ENCODE measurements around the gene PPP2R2B. TPM values are rescaled to one million over a fixed set of nuclear protein-coding genes. Genes with fewer than 3 reads are reported as not detected.

Gene PPP2R2B
- total RNA-seq, 1 experiment from 2014 or later, result not detected

DNA sequence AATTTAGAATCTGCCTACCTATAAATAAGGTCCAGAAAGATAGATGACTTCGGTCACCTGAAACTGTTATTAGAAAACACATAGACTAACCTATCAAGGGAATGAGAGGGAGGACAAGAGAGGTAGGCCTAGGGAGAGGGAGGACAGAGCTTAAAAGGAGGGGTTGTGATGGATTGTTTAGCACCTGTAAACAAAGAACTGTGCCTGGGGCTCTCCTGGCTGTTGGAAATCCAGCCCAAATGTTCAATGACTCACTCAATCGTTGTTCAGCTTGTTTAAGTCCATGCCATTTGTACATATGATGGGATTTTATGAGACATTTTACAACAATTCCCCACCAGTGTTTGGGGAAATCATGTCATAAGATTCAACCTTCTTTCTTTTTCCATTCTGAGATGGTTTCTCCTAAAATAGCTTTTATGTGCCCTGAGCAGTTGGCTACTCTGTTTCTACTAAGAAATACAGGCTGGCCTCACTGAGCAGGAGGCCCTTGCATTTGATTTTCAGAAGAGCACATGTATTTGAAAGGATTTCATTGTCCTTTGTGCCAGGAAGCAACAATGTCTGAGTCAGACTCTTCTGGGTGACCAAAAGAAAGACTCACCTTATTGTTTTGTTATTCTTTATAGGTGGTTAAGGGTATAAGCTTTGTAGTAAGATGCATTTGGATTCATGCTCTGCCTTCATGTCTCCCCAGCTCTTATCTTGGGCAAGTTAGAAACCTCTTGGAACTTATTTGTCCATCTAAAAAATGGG lies 314.4 kb downstream of the PPP2R2B start:
- BruUV-seq (replicated peaks), result no TSS peak
- ChIA-PET CTCF (no interaction called here), POLR2A (ENCODE audit: unreplicated experiment) (no interaction called here)
- Histone ChIP-seq H3F3A (ENCODE audit: low read length, unreplicated experiment) (no peaks in the 10 kb centered on the region), H3K4me1 (ENCODE audit: insufficient read depth, low read length) (peaks cover 22% of the 10 kb centered on the region), H3K9me2 (replicated peaks; ENCODE audit: low read length) (no peaks in the 10 kb centered on the region), H3K27me3 (ENCODE audit: low read length) (no peaks in the 10 kb centered on the region), H3K27ac (ENCODE audit: low read length) (peak overlapping the region; percentile 80), H3K4me3 (ENCODE audit: low read length) (no peak overlapping the region), H4K20me1 (ENCODE audit: low read length) (no peaks in the 10 kb centered on the region), H3K4me2 (ENCODE audit: low read length) (peak overlapping the region; percentile 8; the same call in 1 of the 2 replicates), H3K9me3 (ENCODE audit: low read length) (no peaks in the 10 kb centered on the region), H3K9ac (ENCODE audit: low read length) (no peak overlapping the region), H3K79me2 (ENCODE audit: low read length) (no peaks in the 10 kb centered on the region), H3K36me3 (ENCODE audit: low read depth, low read length) (no peaks in the 10 kb centered on the region), H2AFZ (ENCODE audit: low read length) (peak overlapping the region; percentile 52)
- TF ChIP-seq, protein P1, sequence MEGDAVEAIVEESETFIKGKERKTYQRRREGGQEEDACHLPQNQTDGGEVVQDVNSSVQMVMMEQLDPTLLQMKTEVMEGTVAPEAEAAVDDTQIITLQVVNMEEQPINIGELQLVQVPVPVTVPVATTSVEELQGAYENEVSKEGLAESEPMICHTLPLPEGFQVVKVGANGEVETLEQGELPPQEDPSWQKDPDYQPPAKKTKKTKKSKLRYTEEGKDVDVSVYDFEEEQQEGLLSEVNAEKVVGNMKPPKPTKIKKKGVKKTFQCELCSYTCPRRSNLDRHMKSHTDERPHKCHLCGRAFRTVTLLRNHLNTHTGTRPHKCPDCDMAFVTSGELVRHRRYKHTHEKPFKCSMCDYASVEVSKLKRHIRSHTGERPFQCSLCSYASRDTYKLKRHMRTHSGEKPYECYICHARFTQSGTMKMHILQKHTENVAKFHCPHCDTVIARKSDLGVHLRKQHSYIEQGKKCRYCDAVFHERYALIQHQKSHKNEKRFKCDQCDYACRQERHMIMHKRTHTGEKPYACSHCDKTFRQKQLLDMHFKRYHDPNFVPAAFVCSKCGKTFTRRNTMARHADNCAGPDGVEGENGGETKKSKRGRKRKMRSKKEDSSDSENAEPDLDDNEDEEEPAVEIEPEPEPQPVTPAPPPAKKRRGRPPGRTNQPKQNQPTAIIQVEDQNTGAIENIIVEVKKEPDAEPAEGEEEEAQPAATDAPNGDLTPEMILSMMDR (conservative IDR thresholded peaks at IDR 0.05; ENCODE audit: low read depth, low read length), result no peak
- TF ChIP-seq EZH2 (IDR thresholded peaks at IDR 0.05; ENCODE audit: low read length, unreplicated experiment) (no peak), EZH2phosphoT487 (IDR thresholded peaks at IDR 0.05; ENCODE audit: borderline replicate concordance, low read length) (no peak)
- DNase-seq, result peak; percentile 90
- intact Hi-C loops (cut with micrococcal nuclease), result loop anchor here (2.0 kb wide), 1 partner anchor 21 kb away; no protein-coding TSS in a partner anchor
- ATAC-seq, result peak; percentile 74

DNA sequence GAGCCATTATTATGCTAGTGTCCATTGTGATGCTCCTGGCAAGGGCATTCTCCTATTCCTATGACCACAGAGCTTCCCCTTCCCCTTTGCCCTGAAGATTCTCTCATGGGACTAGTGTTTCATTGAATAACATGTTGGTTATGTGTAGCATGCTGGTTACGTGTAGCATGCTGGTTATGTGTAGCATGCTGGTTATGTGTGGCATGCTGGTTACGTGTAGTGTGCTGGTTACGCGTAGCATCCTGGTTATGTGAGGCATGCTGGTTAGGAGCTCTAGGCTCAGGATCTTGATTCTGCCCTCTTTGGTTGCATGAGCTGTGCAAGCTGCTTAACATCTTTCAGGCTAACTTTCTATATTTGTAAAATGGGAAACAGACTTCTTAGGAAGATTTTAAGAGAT lies 316.1 kb downstream of the PPP2R2B start:
- H3K27ac ChIP-seq (ENCODE audit: low read length), result no peak overlapping the region
- ChIA-PET POLR2A (ENCODE audit: unreplicated experiment) (interaction anchor here (0.5 kb wide), 1 partner anchor 10 kb away, joined by 38 read pairs; no protein-coding TSS in a partner anchor), CTCF (no interaction called here)
- no TSS peak for BruUV-seq (replicated peaks)
- H2AFZ ChIP-seq (ENCODE audit: low read length), result no peak overlapping the region
- H3K4me1 ChIP-seq (ENCODE audit: insufficient read depth, low read length), result peaks cover 22% of the 10 kb centered on the region
- no peaks in the 10 kb centered on the region for H3K9me3 ChIP-seq (ENCODE audit: low read length)
- intact Hi-C loops (cut with micrococcal nuclease), result no loop called here
- no peak overlapping the region for H3K9ac ChIP-seq (ENCODE audit: low read length)
- DNase-seq (no peak), ATAC-seq (no peak)
- TF ChIP-seq, protein P1 (conservative IDR thresholded peaks at IDR 0.05; ENCODE audit: low read depth, low read length), result no peak
- TF ChIP-seq EZH2 (IDR thresholded peaks at IDR 0.05; ENCODE audit: low read length, unreplicated experiment), result no peak
- no peak for TF ChIP-seq EZH2phosphoT487 (IDR thresholded peaks at IDR 0.05; ENCODE audit: borderline replicate concordance, low read length)
- H3K4me2 ChIP-seq (ENCODE audit: low read length), result no peak overlapping the region
- H3K36me3 ChIP-seq (ENCODE audit: low read depth, low read length), result no peaks in the 10 kb centered on the region
- H3K4me3 ChIP-seq (ENCODE audit: low read length), result no peak overlapping the region
- H3F3A ChIP-seq (ENCODE audit: low read length, unreplicated experiment), result no peaks in the 10 kb centered on the region
- no peaks in the 10 kb centered on the region for H4K20me1 ChIP-seq (ENCODE audit: low read length)
- H3K79me2 ChIP-seq (ENCODE audit: low read length), result no peaks in the 10 kb centered on the region
- no peaks in the 10 kb centered on the region for H3K27me3 ChIP-seq (ENCODE audit: low read length)
- H3K9me2 ChIP-seq (replicated peaks; ENCODE audit: low read length), result no peaks in the 10 kb centered on the region

GRCh38 chr5:146561711-146562110 lies 316.8 kb downstream of the PPP2R2B start:
- H3K27me3 ChIP-seq (ENCODE audit: low read length), result no peaks in the 10 kb centered on the region; the same call in 1 of the 2 replicates
- intact Hi-C loops (cut with micrococcal nuclease), result no loop called here
- no peak overlapping the region for H3K4me3 ChIP-seq (ENCODE audit: low read length)
- H3K36me3 ChIP-seq (ENCODE audit: low read depth, low read length), result no peaks in the 10 kb centered on the region
- H3K9me2 ChIP-seq (replicated peaks; ENCODE audit: low read length), result no peaks in the 10 kb centered on the region
- DNase-seq, result no peak
- no TSS peak for BruUV-seq (replicated peaks)
- TF ChIP-seq, protein P1 (conservative IDR thresholded peaks at IDR 0.05; ENCODE audit: low read depth, low read length), result no peak
- no peak for TF ChIP-seq EZH2 (IDR thresholded peaks at IDR 0.05; ENCODE audit: low read length, unreplicated experiment)
- TF ChIP-seq EZH2phosphoT487 (IDR thresholded peaks at IDR 0.05; ENCODE audit: borderline replicate concordance, low read length), result no peak
- no peaks in the 10 kb centered on the region for H3K9me3 ChIP-seq (ENCODE audit: low read length)
- no peak overlapping the region for H3K9ac ChIP-seq (ENCODE audit: low read length)
- ChIA-PET POLR2A (ENCODE audit: unreplicated experiment) (interaction anchor here (0.5 kb wide), 1 partner anchor 9 kb away, joined by 38 read pairs; no protein-coding TSS in a partner anchor), CTCF (no interaction called here)
- H3K27ac ChIP-seq (ENCODE audit: low read length), result no peak overlapping the region
- H3K4me2 ChIP-seq (ENCODE audit: low read length), result no peak overlapping the region
- H2AFZ ChIP-seq (ENCODE audit: low read length), result no peak overlapping the region
- H3F3A ChIP-seq (ENCODE audit: low read length, unreplicated experiment), result no peaks in the 10 kb centered on the region
- H3K79me2 ChIP-seq (ENCODE audit: low read length), result no peaks in the 10 kb centered on the region
- H3K4me1 ChIP-seq (ENCODE audit: insufficient read depth, low read length), result peaks cover 22% of the 10 kb centered on the region
- ATAC-seq, result no peak
- no peaks in the 10 kb centered on the region for H4K20me1 ChIP-seq (ENCODE audit: low read length)

All from PC-3 (cell line).